HepG2 (cell line): ENCODE measurements around the gene UCP3. TPM values are rescaled to one million over a fixed set of nuclear protein-coding genes. Genes with fewer than 3 reads are reported as not detected.

Source experiments
- BRD4 ChIP-seq: sonication (generic); formaldehyde crosslinking; IDR thresholded peaks from 2 replicates; pipeline ENCODE4 v1.4.0; 2020; ENCODE audit warnings: missing genetic modification reagents
- CENPX ChIP-seq: sonication (generic); formaldehyde crosslinking; IDR thresholded peaks from 2 replicates; pipeline ENCODE4 v1.9.0; 2021; ENCODE audit warnings: mild to moderate bottlenecking, missing genetic modification reagents, moderate library complexity
- DNMT3B ChIP-seq: conservative IDR thresholded peaks from 2 replicates; pipeline ENCODE4 v1.6.1; 2016; ENCODE audit warnings: missing biosample characterization, control low read depth
- GATA4 ChIP-seq: sonication (generic); IDR thresholded peaks from 2 replicates; pipeline ENCODE4 v1.6.1; 2016; ENCODE audit warnings: antibody characterized with exemption, low read depth, borderline replicate concordance
- HMG20A ChIP-seq: IDR thresholded peaks from 2 replicates; pipeline ENCODE4 v1.6.1; 2016; ENCODE audit warnings: borderline replicate concordance
- HOXA5 ChIP-seq: sonication (generic); formaldehyde crosslinking; IDR thresholded peaks from 2 replicates; pipeline ENCODE4 v1.4.0; 2020; ENCODE audit warnings: missing genetic modification reagents
- PITX1 ChIP-seq: sonication (generic); formaldehyde crosslinking; IDR thresholded peaks from 2 replicates; pipeline ENCODE4 v1.5.1; 2020; ENCODE audit warnings: mild to moderate bottlenecking, missing genetic modification reagents
- ZKSCAN8 ChIP-seq: IDR thresholded peaks from 2 replicates; pipeline ENCODE4 v1.6.1; 2016; ENCODE audit warnings: borderline replicate concordance, missing genetic modification reagents, missing compliant biosample characterization
- ZNF546 ChIP-seq: sonication (generic); formaldehyde crosslinking; conservative IDR thresholded peaks from 2 replicates; pipeline ENCODE4 v1.8.1; 2023; ENCODE audit warnings: mild to moderate bottlenecking, missing genetic modification reagents
- ZNF607 ChIP-seq: sonication (generic); formaldehyde crosslinking; IDR thresholded peaks from 2 replicates; pipeline ENCODE4 v1.5.1; 2020; ENCODE audit warnings: missing genetic modification reagents, mild to moderate bottlenecking, borderline replicate concordance
- polyA plus RNA-seq, 8 experiments: library from polyadenylated mRNA; depleted of rRNA in 3 of 8; stranded (reverse) in 7 of 8; unstranded in 1 of 8; fragments of >200 nt; fragmentation: Illumina TruSeq in 4 of 8; extraction: Trizol in 4 of 8; gene quantifications; 2 replicates each; pipeline versions ENCODE4 v1.2.1 to v1.2.3, GENCODE V29; 2011 to 2016; ENCODE audit warnings: low read depth in 4 of 8, missing spikeins in 1 of 8, mixed read lengths in 1 of 8; ENCODE audit not compliant: insufficient read depth in 1 of 8
- total RNA-seq, 5 experiments: library from RNA; depleted of rRNA; stranded (reverse); fragments of >200 nt; fragmentation: Illumina TruSeq; extraction: Trizol; gene quantifications; 2 replicates each; pipeline ENCODE4 v1.2.3, GENCODE V29; 2016; ENCODE audit warnings: low read depth in 1 of 5
- TF ChIP-seq, protein P1 (sequence below): sonication (generic); formaldehyde crosslinking; IDR thresholded peaks from 2 replicates; pipeline ENCODE4 v1.5.1; 2020; ENCODE audit warnings: missing genetic modification reagents, mild to moderate bottlenecking, borderline replicate concordance

UCP3 gene
- total and polyA plus RNA-seq, 2 of the 13 experiments (the other 11 are each of a cell fraction or from before 2014, with no cell fraction given) = 0.37 TPM; not detected in 1

DNA sequence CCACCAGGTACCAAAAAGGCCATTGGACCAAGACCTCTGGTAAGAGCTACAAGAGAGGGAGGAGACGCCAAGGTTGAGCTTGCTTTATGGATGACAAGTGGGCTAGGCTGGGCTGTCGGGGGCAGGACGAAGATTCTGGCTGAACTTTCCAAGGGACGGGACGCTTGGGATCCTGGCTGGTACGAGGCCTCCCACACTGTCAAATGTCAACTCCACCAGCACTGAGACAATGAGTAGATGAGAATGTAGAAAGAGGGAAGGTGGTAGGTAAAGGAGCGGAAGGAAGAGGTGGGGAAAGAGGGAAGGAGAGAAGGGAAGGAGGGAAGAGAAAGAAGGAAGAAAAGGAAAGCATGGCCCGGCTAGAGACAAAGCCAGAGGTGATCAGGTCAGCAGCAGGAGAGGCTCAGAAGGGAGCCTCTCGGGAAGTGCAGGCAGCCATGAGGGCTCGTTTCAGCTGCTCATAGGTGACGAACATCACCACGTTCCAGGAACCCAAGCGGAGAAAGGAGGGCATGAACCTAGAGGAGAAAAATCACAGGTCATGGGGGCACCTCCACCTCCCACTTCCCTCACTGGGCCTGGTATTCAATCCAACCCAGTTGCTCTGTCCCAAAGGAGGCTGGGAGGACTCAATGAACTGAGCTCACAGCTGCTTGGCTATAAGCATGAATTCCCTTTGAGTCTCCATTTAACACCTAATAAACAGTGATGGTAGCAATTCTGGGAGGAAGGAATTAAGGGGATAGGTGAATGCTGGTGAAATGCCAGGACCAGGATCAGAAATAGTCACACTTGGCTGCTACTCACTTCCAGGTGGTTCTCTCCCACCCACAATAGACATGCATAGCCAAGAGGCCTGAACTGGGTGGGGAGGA, 34.0 kb downstream of the UCP3 start (continued):
- TF ChIP-seq, protein P1, sequence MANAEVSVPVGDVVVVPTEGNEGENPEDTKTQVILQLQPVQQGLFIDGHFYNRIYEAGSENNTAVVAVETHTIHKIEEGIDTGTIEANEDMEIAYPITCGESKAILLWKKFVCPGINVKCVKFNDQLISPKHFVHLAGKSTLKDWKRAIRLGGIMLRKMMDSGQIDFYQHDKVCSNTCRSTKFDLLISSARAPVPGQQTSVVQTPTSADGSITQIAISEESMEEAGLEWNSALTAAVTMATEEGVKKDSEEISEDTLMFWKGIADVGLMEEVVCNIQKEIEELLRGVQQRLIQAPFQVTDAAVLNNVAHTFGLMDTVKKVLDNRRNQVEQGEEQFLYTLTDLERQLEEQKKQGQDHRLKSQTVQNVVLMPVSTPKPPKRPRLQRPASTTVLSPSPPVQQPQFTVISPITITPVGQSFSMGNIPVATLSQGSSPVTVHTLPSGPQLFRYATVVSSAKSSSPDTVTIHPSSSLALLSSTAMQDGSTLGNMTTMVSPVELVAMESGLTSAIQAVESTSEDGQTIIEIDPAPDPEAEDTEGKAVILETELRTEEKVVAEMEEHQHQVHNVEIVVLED = no peak
- TF ChIP-seq HOXA5 (CRISPR knock-in tag) (no peak), BRD4 (CRISPR knock-in tag) (no peak), ZNF607 (CRISPR knock-in tag) (no peak), HMG20A (no peak), PITX1 (CRISPR knock-in tag) (no peak), ZKSCAN8 (CRISPR knock-in tag) (no peak), CENPX (CRISPR knock-in tag) (no peak), DNMT3B (no peak), ZNF546 (CRISPR knock-in tag) (no peak), GATA4 (no peak)
- TF ChIP-seq, all 625 proteins: peak for 0
